ENCODE results near the gene BRF1. TPM values are rescaled to one million over a fixed set of nuclear protein-coding genes. Genes with fewer than 3 reads are reported as not detected.

The BRF1 gene
- total and polyA plus RNA-seq, 2 of the 13 experiments (the other 11 are each of a cell fraction or from before 2014, with no cell fraction given) = 5.1 to 11.0 TPM

DNA sequence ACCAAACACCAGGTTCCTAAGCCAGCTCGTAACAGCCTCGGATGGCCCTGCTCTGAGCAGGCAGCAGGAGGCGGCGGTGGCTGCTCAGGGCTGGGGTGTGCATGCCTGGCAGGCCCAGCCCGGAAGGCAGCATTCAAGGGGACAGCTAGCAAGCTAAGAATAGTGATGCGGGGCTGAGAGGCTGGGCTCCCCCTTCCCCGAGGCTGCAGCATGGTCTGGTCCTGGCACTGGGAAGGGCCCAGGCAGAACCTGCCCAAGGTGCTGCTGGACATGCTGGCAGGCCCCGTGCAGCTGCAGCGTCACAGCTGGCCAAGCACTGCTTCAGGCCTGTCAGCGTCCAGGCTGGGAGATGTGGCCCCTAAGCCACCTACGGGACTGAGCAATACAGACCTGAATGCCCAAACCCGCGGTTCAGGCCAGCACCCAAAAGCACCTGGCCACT lies 93.3 kb downstream of the BRF1 start (continued):
- TF ChIP-seq, protein P1, sequence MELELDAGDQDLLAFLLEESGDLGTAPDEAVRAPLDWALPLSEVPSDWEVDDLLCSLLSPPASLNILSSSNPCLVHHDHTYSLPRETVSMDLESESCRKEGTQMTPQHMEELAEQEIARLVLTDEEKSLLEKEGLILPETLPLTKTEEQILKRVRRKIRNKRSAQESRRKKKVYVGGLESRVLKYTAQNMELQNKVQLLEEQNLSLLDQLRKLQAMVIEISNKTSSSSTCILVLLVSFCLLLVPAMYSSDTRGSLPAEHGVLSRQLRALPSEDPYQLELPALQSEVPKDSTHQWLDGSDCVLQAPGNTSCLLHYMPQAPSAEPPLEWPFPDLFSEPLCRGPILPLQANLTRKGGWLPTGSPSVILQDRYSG (CRISPR knock-in tag; IDR thresholded peaks at IDR 0.05) = no peak

DNA sequence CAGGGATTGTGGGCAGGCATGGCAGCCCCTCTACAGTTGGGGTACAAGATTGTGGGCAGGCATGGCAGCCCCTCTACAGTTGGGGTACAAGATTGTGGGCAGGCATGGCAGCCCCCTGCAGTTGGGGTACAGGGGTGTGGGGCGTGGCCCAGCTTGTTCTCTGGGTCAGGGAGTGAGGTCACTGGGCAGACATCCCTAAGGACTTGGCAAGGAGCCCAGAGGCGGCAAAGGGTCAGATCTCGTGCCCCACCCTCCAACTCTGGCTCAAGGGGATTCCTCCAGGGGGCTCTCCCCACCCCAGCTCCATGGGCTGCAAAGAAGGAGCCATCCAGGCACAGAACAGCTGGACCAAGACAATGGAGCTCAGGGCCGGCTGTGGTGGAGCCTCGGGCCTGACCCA lies 93.9 kb downstream of the BRF1 start:
- H3K36me3 ChIP-seq (replicated peaks in 1 of 2; ENCODE audit: control insufficient read depth in 1 of 2, insufficient read depth in 2 of 2, low read length in 2 of 2) = peaks cover 0 to 2% of the 10 kb centered on the region in 2 experiments; a peak in 1 of 5 replicates
- POLR2A ChIA-PET = no interaction called here
- BruUV-seq (replicated peaks) = no TSS peak
- H3K4me1 ChIP-seq (ENCODE audit: insufficient read depth, low read length) = peaks cover 10% of the 10 kb centered on the region; the same call in 1 of the 2 replicates
- ATAC-seq (peak; percentile 6), DNase-seq (ENCODE audit: low spot score) (no peak), FAIRE-seq (no peak)
- no peak overlapping the region for H3K9ac ChIP-seq (ENCODE audit: insufficient read depth, low read depth, low read length)
- TF ChIP-seq ZFY (CRISPR knock-in tag; IDR thresholded peaks at IDR 0.05) (no peak), JUNB (CRISPR knock-in tag; IDR thresholded peaks at IDR 0.05; ENCODE audit: borderline replicate concordance) (no peak)
- no peak overlapping the region for H3K4me2 ChIP-seq (ENCODE audit: low read depth, low read length)
- CTCF ChIA-PET (ENCODE audit: low intra/inter-chr PET ratio, low total read pairs) = no interaction called here
- H2AFZ ChIP-seq (ENCODE audit: low read length) = no peak overlapping the region
- H3K9me3 ChIP-seq (ENCODE audit: low read length) = no peaks in the 10 kb centered on the region
- no CpG with 5 or more reads among the region's 5 CpGs for WGBS (ENCODE audit: low lambda C conversion rate)
- in situ Hi-C loops (cut with HindIII; ENCODE audit: extremely low pct_ligation_motif_present, low pct_unique_long_range_greater_than_20kb) (no loop called here), intact Hi-C loops (cut with micrococcal nuclease; ENCODE audit: unreplicated experiment) (no loop called here)
- H3K27me3 ChIP-seq (ENCODE audit: control insufficient read depth in 1 of 2, insufficient read depth in 2 of 2, low read length in 2 of 2) = peaks cover under 1 to 9% of the 10 kb centered on the region in 2 experiments; a peak in 4 of 5 replicates
- no peak overlapping the region for H3K4me3 ChIP-seq (replicated peaks in 1 of 3; ENCODE audit: insufficient read depth in 1 of 3, low read depth in 2 of 3, low read length in 3 of 3)
- H3K27ac ChIP-seq (ENCODE audit: extremely low read length, insufficient read depth, low read length) = no peak overlapping the region
- no peaks in the 10 kb centered on the region for H3K79me2 ChIP-seq (ENCODE audit: insufficient read depth, low read length)
- no peaks in the 10 kb centered on the region; the same call in 1 of the 2 replicates for H4K20me1 ChIP-seq (ENCODE audit: insufficient read depth, low read length)

DNA sequence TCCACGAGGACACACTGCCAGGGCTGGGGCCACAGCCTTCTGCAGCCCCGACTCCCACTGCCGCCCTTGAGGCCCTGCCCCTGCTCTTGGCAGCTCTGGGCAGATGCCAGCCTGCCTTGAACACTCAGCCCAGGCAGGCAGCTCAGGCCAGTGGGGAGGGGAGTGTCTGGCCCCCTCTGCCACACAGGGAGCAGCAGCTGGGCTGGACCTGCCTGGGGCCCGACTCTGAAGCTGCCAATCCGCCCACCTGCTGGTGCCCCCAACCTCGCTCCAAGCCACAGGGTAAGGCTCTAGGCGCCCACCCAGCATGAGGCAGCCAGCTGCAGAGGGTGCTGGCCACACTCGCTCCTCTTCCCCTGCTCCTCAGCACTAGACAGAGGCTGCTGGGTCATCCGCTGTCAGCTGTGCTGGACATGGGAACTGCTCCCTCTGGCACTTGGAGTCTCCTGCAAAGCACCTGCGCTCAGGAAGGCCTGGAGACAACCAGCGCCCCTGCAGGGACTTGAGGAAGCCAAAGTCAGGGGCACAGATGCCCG lies 95.1 kb downstream of the BRF1 start:
- H3K4me2 ChIP-seq (ENCODE audit: low read depth, low read length) = no peak overlapping the region
- H3K9me3 ChIP-seq (ENCODE audit: low read length) = no peaks in the 10 kb centered on the region
- WGBS (ENCODE audit: low lambda C conversion rate) = 13% methylated on average over 3 of the region's 12 CpGs
- ATAC-seq (no peak), DNase-seq (ENCODE audit: low spot score) (no peak), FAIRE-seq (no peak)
- ChIA-PET CTCF (ENCODE audit: low intra/inter-chr PET ratio, low total read pairs) (no interaction called here), POLR2A (no interaction called here)
- H3K4me1 ChIP-seq (ENCODE audit: insufficient read depth, low read length) = peaks cover 16% of the 10 kb centered on the region; the same call in 1 of the 2 replicates
- no peaks in the 10 kb centered on the region; the same call in 1 of the 2 replicates for H4K20me1 ChIP-seq (ENCODE audit: insufficient read depth, low read length)
- H3K27ac ChIP-seq (ENCODE audit: extremely low read length, insufficient read depth, low read length) = no peak overlapping the region
- H3K27me3 ChIP-seq (ENCODE audit: control insufficient read depth in 1 of 2, insufficient read depth in 2 of 2, low read length in 2 of 2) = peaks cover 1 to 17% of the 10 kb centered on the region in 2 experiments; a peak in 4 of 5 replicates
- H3K79me2 ChIP-seq (ENCODE audit: insufficient read depth, low read length) = no peaks in the 10 kb centered on the region
- BruUV-seq (replicated peaks) = no TSS peak
- intact Hi-C loops (cut with micrococcal nuclease; ENCODE audit: unreplicated experiment) = no loop called here
- peaks cover 0 to 2% of the 10 kb centered on the region in 2 experiments; a peak in 1 of 5 replicates for H3K36me3 ChIP-seq (replicated peaks in 1 of 2; ENCODE audit: control insufficient read depth in 1 of 2, insufficient read depth in 2 of 2, low read length in 2 of 2)
- H3K9ac ChIP-seq (ENCODE audit: insufficient read depth, low read depth, low read length) = no peak overlapping the region
- in situ Hi-C loops (cut with HindIII; ENCODE audit: extremely low pct_ligation_motif_present, low pct_unique_long_range_greater_than_20kb) = no loop called here
- H2AFZ ChIP-seq (ENCODE audit: low read length) = no peak overlapping the region
- TF ChIP-seq AKAP8 (CRISPR knock-in tag; IDR thresholded peaks at IDR 0.05) = peak; percentile 79
- TF ChIP-seq ZNF326 (CRISPR knock-in tag; IDR thresholded peaks at IDR 0.05; ENCODE audit: borderline replicate concordance) = peak; percentile 92; the same call in 1 of the 2 replicates
- peak; percentile 46; the same call in 1 of the 2 replicates for TF ChIP-seq KDM2A (CRISPR knock-in tag; IDR thresholded peaks at IDR 0.05; ENCODE audit: borderline replicate concordance, low read depth)
- TF ChIP-seq, protein P2, sequence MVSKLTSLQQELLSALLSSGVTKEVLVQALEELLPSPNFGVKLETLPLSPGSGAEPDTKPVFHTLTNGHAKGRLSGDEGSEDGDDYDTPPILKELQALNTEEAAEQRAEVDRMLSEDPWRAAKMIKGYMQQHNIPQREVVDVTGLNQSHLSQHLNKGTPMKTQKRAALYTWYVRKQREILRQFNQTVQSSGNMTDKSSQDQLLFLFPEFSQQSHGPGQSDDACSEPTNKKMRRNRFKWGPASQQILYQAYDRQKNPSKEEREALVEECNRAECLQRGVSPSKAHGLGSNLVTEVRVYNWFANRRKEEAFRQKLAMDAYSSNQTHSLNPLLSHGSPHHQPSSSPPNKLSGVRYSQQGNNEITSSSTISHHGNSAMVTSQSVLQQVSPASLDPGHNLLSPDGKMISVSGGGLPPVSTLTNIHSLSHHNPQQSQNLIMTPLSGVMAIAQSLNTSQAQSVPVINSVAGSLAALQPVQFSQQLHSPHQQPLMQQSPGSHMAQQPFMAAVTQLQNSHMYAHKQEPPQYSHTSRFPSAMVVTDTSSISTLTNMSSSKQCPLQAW (CRISPR knock-in tag; IDR thresholded peaks at IDR 0.05) = no peak
- no peak for TF ChIP-seq KDM1A (CRISPR knock-in tag; IDR thresholded peaks at IDR 0.05)
- H3K4me3 ChIP-seq (replicated peaks in 1 of 3; ENCODE audit: insufficient read depth in 1 of 3, low read depth in 2 of 3, low read length in 3 of 3) = no peak overlapping the region

All from HepG2 (cell line).